OCI-LY1 (cell line): Measurements from ENCODE around the gene LRP6.
A peak's percentile ranks its signal among the peaks of the same experiment; 100 is the strongest.

Experiments
- H2AFZ ChIP-seq: fragments of 200-600 bp; sonication (generic), shearing (Covaris generic); 2 replicates; pipeline ENCODE4 v1.6.0; 2014; ENCODE audit warnings: antibody characterized with exemption, mild to moderate bottlenecking, low read length
- H3F3A ChIP-seq: fragments of 200-600 bp; sonication (generic), shearing (Covaris generic); 2 replicates; pipeline ENCODE4 v1.6.0; 2014; ENCODE audit warnings: mild to moderate bottlenecking, antibody characterized with exemption, low read length, moderate library complexity; ENCODE audit not compliant: insufficient read depth
- H3K27ac ChIP-seq: fragments of 200-600 bp; sonication (generic); 2 replicates; pipeline ENCODE4 v1.5.1; 2014; ENCODE audit warnings: low read length, mixed run types, mild to moderate bottlenecking, low read depth; ENCODE audit not compliant: poor library complexity, severe bottlenecking
- H3K27me3 ChIP-seq: fragments of 200-600 bp; sonication (generic); 2 replicates; pipeline ENCODE4 v1.6.0; 2014; ENCODE audit warnings: antibody characterized with exemption, mild to moderate bottlenecking, low read length, moderate library complexity; ENCODE audit not compliant: insufficient read depth
- H3K36me3 ChIP-seq: fragments of 200-600 bp; sonication (generic); 2 replicates; pipeline ENCODE4 v1.6.1; 2014; ENCODE audit warnings: mild to moderate bottlenecking, antibody characterized with exemption, low read length, moderate library complexity, mixed read lengths; ENCODE audit not compliant: insufficient read depth
- H3K4me1 ChIP-seq: fragments of 200-600 bp; sonication (generic); 2 replicates; pipeline ENCODE4 v1.5.1; 2014; ENCODE audit warnings: mild to moderate bottlenecking, low read length, moderate library complexity; ENCODE audit not compliant: insufficient read depth, severe bottlenecking
- H3K4me2 ChIP-seq: fragments of 200-600 bp; sonication (generic), shearing (Covaris generic); 2 replicates; pipeline ENCODE4 v1.6.1; 2014; ENCODE audit warnings: low read length
- H3K4me3 ChIP-seq: fragments of 200-600 bp; sonication (generic); 2 replicates; pipeline ENCODE4 v1.5.1; 2014; ENCODE audit warnings: low read length, low read depth, mild to moderate bottlenecking, mixed read lengths; ENCODE audit not compliant: poor library complexity, severe bottlenecking
- H3K79me2 ChIP-seq: fragments of 200-600 bp; shearing (Covaris generic); 2 replicates; pipeline ENCODE4 v1.6.1; 2016; ENCODE audit warnings: mixed run types, low read length, mixed read lengths; ENCODE audit not compliant: insufficient read depth
- H3K9ac ChIP-seq: fragments of 200-600 bp; sonication (generic), shearing (Covaris generic); 2 replicates; pipeline ENCODE4 v1.6.1; 2014; ENCODE audit warnings: mild to moderate bottlenecking, low read length, mixed read lengths
- H3K9me2 ChIP-seq: fragments of 200-600 bp; sonication (generic), shearing (Covaris generic); 2 replicates; pipeline ENCODE4 v1.6.1; 2014; ENCODE audit warnings: low read depth, mild to moderate bottlenecking, low read length, mixed read lengths
- H3K9me3 ChIP-seq: fragments of 200-600 bp; shearing (Covaris generic); 2 replicates; pipeline ENCODE4 v1.6.1; 2014; ENCODE audit warnings: low read length, mixed read lengths
- H4K20me1 ChIP-seq: fragments of 200-600 bp; sonication (generic), shearing (Covaris generic); 2 replicates; pipeline ENCODE4 v1.6.0; 2016; ENCODE audit warnings: mild to moderate bottlenecking, low read length; ENCODE audit not compliant: insufficient read depth
- EZH2 ChIP-seq: fragments of 200-600 bp; sonication (generic), shearing (Covaris generic); IDR thresholded peaks from 2 replicates; pipeline ENCODE4 v1.8.0; 2017; ENCODE audit warnings: borderline replicate concordance, mixed run types, mild to moderate bottlenecking, antibody characterized with exemption, low read length, moderate library complexity, mixed read lengths
- TF ChIP-seq, protein P1 (sequence below): fragments of 200-600 bp; sonication (generic), shearing (Covaris generic); IDR thresholded peaks from 2 replicates; pipeline ENCODE4 v1.5.1; 2017; ENCODE audit warnings: mild to moderate bottlenecking, antibody characterized with exemption, low read length, moderate library complexity, mixed read lengths

Gene LRP6

DNA sequence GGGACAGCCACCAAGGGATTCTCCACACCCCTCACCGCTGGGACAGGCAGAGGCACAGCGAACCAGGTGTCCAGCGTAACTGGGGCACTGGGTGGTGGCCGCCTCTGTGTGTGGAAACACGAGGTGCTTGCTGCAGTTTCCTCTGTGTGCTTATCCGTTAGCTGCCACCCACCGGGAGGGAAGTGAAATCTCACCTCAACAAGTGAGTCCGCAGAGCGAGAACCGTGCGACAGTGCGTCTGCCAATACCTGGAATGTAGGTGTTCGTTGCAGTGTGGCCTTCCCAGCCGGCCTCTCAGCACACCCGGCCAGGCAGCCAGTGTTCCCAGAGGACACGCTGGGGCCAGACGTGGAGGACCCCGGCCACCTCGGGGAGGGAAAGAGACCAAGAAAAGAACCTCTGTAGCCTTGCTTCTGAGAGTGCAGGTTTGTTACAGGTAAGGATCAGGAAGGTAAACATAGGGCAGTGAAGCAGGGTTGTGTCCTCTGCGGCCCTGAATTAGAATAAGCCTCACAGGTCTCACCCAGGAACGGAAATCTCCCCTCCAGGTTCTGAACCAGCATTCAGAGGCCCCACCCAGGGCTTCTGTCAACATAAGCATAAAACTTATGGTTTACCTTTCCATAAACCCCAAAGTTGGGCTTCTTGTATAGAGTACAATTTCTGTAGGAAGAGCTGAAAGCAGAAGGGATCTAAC, 194.6 kb downstream of the LRP6 start:
- no peaks in the 10 kb centered on the region for H3K79me2 ChIP-seq
- no peak overlapping the region for H3K4me2 ChIP-seq
- H3F3A ChIP-seq, result no peaks in the 10 kb centered on the region
- H3K9me3 ChIP-seq, result no peaks in the 10 kb centered on the region
- H3K36me3 ChIP-seq, result no peaks in the 10 kb centered on the region
- H3K4me1 ChIP-seq, result peaks cover 7% of the 10 kb centered on the region
- H3K9me2 ChIP-seq, result no peaks in the 10 kb centered on the region
- H3K4me3 ChIP-seq, result no peak overlapping the region
- no peak overlapping the region for H3K27ac ChIP-seq
- H4K20me1 ChIP-seq, result no peaks in the 10 kb centered on the region
- no peak overlapping the region for H2AFZ ChIP-seq
- H3K27me3 ChIP-seq, result peaks cover 8% of the 10 kb centered on the region; the same call in 1 of the 2 replicates
- no peak overlapping the region for H3K9ac ChIP-seq
- TF ChIP-seq EZH2, result no peak
- TF ChIP-seq, protein P1, sequence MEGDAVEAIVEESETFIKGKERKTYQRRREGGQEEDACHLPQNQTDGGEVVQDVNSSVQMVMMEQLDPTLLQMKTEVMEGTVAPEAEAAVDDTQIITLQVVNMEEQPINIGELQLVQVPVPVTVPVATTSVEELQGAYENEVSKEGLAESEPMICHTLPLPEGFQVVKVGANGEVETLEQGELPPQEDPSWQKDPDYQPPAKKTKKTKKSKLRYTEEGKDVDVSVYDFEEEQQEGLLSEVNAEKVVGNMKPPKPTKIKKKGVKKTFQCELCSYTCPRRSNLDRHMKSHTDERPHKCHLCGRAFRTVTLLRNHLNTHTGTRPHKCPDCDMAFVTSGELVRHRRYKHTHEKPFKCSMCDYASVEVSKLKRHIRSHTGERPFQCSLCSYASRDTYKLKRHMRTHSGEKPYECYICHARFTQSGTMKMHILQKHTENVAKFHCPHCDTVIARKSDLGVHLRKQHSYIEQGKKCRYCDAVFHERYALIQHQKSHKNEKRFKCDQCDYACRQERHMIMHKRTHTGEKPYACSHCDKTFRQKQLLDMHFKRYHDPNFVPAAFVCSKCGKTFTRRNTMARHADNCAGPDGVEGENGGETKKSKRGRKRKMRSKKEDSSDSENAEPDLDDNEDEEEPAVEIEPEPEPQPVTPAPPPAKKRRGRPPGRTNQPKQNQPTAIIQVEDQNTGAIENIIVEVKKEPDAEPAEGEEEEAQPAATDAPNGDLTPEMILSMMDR, result peak; percentile 12; the same call in 1 of the 2 replicates

DNA sequence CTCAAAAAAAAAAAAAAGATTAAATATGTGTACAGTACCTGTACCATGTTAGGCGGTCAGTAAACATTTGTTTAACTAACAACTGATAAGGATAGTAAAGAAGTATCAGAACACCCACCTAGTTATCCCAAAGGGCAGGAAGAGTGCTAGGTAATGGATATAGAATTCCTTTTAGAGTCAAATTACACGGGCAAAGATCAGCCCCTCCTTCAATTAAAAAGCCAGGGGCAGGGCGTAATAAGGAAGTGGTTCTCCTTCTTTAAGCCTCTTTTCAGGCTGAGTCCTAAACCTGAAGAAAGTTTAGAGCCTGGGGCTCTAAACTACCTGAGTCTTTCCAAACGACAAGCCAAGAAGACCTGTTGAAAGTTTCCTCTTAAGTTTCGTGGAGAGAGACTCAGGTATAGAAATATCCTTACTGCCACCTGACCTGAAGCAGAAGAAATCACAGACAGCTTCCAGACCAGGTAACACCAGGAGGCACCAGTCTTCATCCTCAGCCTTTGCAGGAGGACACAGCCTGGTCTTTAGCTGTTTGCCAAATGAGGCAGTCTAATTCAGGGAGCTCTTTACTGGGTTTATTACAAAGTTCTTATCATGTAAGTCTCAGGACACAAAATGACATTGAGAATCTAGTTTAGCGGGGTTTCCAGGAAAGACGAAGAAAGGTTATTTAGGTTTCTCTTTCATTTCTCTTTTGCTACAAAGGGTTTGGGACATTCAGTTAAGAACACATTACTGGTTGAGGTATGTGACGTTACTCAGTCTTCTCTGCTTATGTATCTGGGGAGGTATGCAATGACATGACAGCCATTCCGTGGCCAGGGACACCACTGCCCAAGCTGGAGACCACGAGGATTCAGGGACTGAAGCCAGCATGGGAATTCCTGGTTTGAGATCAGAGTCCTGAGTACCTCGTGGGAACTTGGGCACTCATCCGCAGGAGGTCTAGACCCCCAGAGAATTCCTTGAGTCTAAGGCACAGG, 195.9 kb downstream of the LRP6 start, which contains the start of gene BCL2L14:
Gene BCL2L14, plus strand, starts transcription at position 266 of the 983 bp plus-strand sequence. CDS start 8,367 bp downstream, outside the sequence.
- H3K9ac ChIP-seq, result no peak within 1 kb of the TSS
- H3F3A ChIP-seq, result no peaks in the 10 kb centered on the region
- H3K4me3 ChIP-seq, result no peak within 1 kb of the TSS
- no peaks in the 10 kb centered on the region for H3K36me3 ChIP-seq
- H4K20me1 ChIP-seq, result no peaks in the 10 kb centered on the region
- H3K27me3 ChIP-seq, result peaks cover 8% of the 10 kb centered on the region; the same call in 1 of the 2 replicates
- TF ChIP-seq, protein P1, result no peak
- TF ChIP-seq EZH2, result no peak
- H3K4me2 ChIP-seq, result 0 out of 2 replicates have a peak within 1 kb of the TSS, but pooled peaks have one; percentile 3
- H3K4me1 ChIP-seq, result peaks cover 7% of the 10 kb centered on the region
- no peaks in the 10 kb centered on the region for H3K79me2 ChIP-seq
- H3K27ac ChIP-seq, result no peak within 1 kb of the TSS
- no peaks in the 10 kb centered on the region for H3K9me3 ChIP-seq
- H3K9me2 ChIP-seq, result no peaks in the 10 kb centered on the region
- H2AFZ ChIP-seq, result no peak within 1 kb of the TSS

DNA sequence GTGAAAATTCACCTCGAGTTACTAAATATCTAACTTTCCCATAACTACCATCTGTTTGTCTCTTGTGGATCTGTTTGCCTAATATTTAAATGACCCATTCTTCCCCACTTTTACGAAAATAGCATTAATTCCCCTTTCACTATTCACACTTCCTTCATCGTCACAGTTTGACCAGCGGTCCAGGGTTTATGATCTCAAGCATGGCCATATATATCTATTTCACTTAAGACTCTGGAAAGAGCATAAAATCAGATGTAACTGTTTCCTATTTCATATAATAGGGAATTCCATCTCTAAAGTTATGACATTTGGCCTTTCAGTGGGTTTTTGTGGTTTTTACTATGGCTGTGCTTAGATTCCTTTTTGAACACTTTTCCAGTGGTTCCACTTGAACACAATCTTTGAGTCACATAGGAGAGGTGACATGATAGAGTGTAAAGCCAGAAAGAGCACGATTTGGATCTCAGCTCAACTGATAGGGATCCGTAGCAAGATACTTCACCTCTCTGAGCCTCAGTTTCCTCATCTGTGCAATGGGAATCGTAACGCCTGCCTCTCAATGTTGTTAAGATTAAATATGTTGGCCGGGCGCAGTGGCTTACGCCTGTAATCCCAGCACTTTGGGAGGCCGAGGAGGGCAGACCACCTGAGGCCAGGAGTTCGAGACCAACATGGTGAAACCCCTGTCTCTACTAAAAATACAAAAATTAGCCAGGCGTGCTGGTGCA, 196.9 kb downstream of the LRP6 start:
- Histone ChIP-seq H3K4me2 (no peak overlapping the region), H3F3A (no peaks in the 10 kb centered on the region)

More for the DNA sequence above, 196.9 kb downstream of the LRP6 start:
- H3K9ac ChIP-seq, result no peak overlapping the region
- no peak overlapping the region for H3K4me3 ChIP-seq
- H3K9me2 ChIP-seq, result no peaks in the 10 kb centered on the region
- H3K27ac ChIP-seq, result no peak overlapping the region
- no peak overlapping the region for H2AFZ ChIP-seq
- TF ChIP-seq EZH2, result no peak
- TF ChIP-seq, protein P1, result no peak
- H3K4me1 ChIP-seq, result peaks cover 7% of the 10 kb centered on the region
- no peaks in the 10 kb centered on the region for H3K9me3 ChIP-seq
- H3K36me3 ChIP-seq, result no peaks in the 10 kb centered on the region
- H3K27me3 ChIP-seq, result peaks cover 8% of the 10 kb centered on the region; the same call in 1 of the 2 replicates
- no peaks in the 10 kb centered on the region for H4K20me1 ChIP-seq
- H3K79me2 ChIP-seq, result no peaks in the 10 kb centered on the region
